ENCODE results near the gene PPP2R2D. TPM values are rescaled to one million over a fixed set of nuclear protein-coding genes. Genes with fewer than 3 reads are reported as not detected.
A peak's percentile ranks its signal among the peaks of the same experiment; 100 is the strongest.

The PPP2R2D gene
- total RNA-seq, 1 experiment from 2014 or later = 23.7 TPM

DNA sequence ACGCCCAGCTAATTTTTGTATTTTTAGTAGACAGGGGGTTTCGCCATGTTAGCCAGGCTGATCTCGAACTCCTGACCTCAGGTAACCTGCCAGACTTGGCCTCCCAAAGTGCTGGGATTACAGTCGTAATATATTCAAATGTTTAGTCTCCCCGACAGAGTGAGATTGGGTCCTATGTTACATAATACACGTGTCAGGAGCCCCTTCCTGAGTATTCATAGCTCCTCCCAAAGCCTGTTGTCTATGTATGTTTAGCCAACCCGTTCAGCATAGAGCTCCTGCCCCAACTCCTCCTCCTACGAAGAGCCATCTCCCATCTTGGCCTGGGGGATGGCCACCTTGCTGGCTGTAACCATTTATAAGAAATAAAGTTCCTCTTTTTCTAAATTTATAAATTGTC, 2.7 kb upstream of the PPP2R2D start:
- no TSS peak for BruUV-seq (replicated peaks)
- no peak for DNase-seq
- Mint-ChIP-seq H3K36me3 (ENCODE audit: insufficient read depth, unreplicated experiment) (peaks cover 22% of the 10 kb centered on the region), H3K9me3 (ENCODE audit: low read depth, unreplicated experiment) (no peaks in the 10 kb centered on the region), H3K27me3 (ENCODE audit: unreplicated experiment) (peaks cover 34% of the 10 kb centered on the region), H3K27ac (ENCODE audit: unreplicated experiment) (no peak overlapping the region), H3K4me1 (ENCODE audit: low read depth, unreplicated experiment) (peaks cover 10% of the 10 kb centered on the region), H3K4me3 (ENCODE audit: low read depth, unreplicated experiment) (no peak overlapping the region)
- intact Hi-C loops (cut with micrococcal nuclease; ENCODE audit: unreplicated experiment) = no loop called here
- TF ChIP-seq, protein P1, sequence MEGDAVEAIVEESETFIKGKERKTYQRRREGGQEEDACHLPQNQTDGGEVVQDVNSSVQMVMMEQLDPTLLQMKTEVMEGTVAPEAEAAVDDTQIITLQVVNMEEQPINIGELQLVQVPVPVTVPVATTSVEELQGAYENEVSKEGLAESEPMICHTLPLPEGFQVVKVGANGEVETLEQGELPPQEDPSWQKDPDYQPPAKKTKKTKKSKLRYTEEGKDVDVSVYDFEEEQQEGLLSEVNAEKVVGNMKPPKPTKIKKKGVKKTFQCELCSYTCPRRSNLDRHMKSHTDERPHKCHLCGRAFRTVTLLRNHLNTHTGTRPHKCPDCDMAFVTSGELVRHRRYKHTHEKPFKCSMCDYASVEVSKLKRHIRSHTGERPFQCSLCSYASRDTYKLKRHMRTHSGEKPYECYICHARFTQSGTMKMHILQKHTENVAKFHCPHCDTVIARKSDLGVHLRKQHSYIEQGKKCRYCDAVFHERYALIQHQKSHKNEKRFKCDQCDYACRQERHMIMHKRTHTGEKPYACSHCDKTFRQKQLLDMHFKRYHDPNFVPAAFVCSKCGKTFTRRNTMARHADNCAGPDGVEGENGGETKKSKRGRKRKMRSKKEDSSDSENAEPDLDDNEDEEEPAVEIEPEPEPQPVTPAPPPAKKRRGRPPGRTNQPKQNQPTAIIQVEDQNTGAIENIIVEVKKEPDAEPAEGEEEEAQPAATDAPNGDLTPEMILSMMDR (IDR thresholded peaks at IDR 0.05; ENCODE audit: unreplicated experiment) = no peak
- CTCF ChIA-PET = no interaction called here

DNA sequence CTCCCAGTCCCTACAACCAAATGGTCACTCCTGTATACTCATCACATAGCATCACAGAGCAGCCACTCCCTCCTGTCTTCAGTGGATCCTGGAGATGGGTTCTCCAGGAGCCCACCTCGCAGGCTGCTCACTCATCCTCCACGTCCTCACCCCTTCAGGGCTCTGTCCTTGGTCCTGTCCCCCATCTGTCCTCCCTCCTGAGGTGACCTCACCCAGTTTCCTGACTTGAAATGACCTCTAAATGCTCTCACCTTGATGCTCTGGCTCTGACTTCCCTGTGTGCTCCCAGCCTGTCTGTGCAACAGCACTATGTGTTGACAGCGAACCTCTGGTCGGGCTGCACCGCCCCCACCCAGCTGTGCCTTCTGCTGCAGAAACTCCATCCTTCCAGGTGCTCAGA, 2.1 kb upstream of the PPP2R2D start:
- BruUV-seq (replicated peaks) = no TSS peak
- CTCF ChIA-PET = no interaction called here
- H3K4me1 Mint-ChIP-seq (ENCODE audit: low read depth, unreplicated experiment) = peaks cover 15% of the 10 kb centered on the region
- DNase-seq = no peak
- TF ChIP-seq, protein P1 (IDR thresholded peaks at IDR 0.05; ENCODE audit: unreplicated experiment) = no peak
- no peak overlapping the region for H3K4me3 Mint-ChIP-seq (ENCODE audit: low read depth, unreplicated experiment)
- H3K9me3 Mint-ChIP-seq (ENCODE audit: low read depth, unreplicated experiment) = no peaks in the 10 kb centered on the region
- peaks cover 22% of the 10 kb centered on the region for H3K36me3 Mint-ChIP-seq (ENCODE audit: insufficient read depth, unreplicated experiment)
- H3K27me3 Mint-ChIP-seq (ENCODE audit: unreplicated experiment) = peaks cover 28% of the 10 kb centered on the region
- no peak overlapping the region for H3K27ac Mint-ChIP-seq (ENCODE audit: unreplicated experiment)
- intact Hi-C loops (cut with micrococcal nuclease; ENCODE audit: unreplicated experiment) = no loop called here

DNA sequence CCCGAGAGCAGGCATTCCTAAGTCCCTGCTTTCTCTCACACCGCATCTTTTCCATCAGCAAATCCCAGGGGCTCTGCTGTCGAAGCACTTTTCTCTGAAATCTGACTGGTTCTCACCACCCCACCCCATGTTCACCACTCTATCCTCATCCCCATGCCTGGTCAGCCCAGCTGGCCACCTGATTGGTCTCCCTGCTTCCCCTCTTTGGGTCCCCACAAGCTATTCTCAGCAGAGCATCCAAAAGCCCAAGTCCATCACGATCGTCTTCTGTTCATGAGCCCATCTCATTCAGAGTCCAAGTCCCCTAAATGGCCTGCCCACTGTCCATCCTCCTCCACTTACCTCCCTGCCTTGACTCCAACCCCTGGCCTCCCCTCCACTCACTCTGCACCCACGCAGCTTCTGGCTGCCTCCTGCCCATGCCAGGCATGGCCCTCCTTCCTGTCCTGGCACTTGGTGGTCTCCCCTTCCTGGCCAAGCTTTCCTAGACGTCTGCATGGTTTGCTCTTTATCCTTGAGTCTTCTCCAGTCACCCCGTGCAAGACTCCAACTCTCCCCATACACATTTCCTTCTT, 1.6 kb upstream of the PPP2R2D start:
- peaks cover 22% of the 10 kb centered on the region for H3K36me3 Mint-ChIP-seq (ENCODE audit: insufficient read depth, unreplicated experiment)
- TF ChIP-seq, protein P1 (IDR thresholded peaks at IDR 0.05; ENCODE audit: unreplicated experiment) = no peak
- peak overlapping the region; percentile 79 for H3K4me3 Mint-ChIP-seq (ENCODE audit: low read depth, unreplicated experiment)
- peak overlapping the region; percentile 86 for H3K27ac Mint-ChIP-seq (ENCODE audit: unreplicated experiment)
- CTCF ChIA-PET = interaction anchor here (1.3 to 1.4 kb wide), 2 partner anchors 8 to 124 kb away, joined by 3 to 4 read pairs; no protein-coding TSS in a partner anchor
- H3K4me1 Mint-ChIP-seq (ENCODE audit: low read depth, unreplicated experiment) = peaks cover 19% of the 10 kb centered on the region
- H3K27me3 Mint-ChIP-seq (ENCODE audit: unreplicated experiment) = peaks cover 23% of the 10 kb centered on the region
- no TSS peak for BruUV-seq (replicated peaks)
- no peak for DNase-seq
- intact Hi-C loops (cut with micrococcal nuclease; ENCODE audit: unreplicated experiment) = no loop called here
- H3K9me3 Mint-ChIP-seq (ENCODE audit: low read depth, unreplicated experiment) = no peaks in the 10 kb centered on the region

DNA sequence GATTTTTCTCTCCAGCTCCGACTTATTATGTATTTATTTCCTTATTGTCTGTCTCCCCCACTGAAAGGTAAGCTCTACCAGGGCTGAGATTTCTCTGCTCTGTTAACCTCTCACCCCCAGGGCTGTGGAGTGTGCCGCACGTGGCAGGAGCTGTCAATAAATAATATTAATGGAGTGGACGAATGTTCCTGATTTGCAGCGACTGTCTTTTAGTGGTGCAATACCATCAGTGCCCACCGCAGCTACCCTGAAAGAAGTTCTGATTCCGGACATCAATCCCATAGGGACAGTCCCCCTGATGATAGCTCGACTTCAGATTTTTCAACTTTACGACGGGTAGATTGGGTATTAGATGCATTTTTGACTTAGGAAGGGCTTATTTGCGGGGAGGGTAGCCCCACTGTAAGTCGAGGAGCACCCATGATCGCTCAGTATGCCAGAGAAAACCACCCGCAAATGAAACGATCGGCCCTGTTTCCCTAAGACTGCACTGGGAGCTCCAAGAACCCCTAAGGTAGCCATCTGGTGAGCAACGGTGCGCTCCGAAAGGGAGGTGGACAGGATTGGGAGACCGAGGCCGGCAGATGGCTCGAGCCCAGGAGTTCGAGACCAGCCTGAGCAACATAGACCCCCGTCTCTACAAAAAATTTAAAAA, 986 bp upstream of the PPP2R2D start:
- Mint-ChIP-seq H3K4me1 (ENCODE audit: low read depth, unreplicated experiment) (peaks cover 19% of the 10 kb centered on the region), H3K27me3 (ENCODE audit: unreplicated experiment) (peaks cover 21% of the 10 kb centered on the region), H3K4me3 (ENCODE audit: low read depth, unreplicated experiment) (peak overlapping the region; percentile 79), H3K27ac (ENCODE audit: unreplicated experiment) (peak overlapping the region; percentile 86), H3K9me3 (ENCODE audit: low read depth, unreplicated experiment) (no peaks in the 10 kb centered on the region), H3K36me3 (ENCODE audit: insufficient read depth, unreplicated experiment) (peaks cover 22% of the 10 kb centered on the region)
- TF ChIP-seq, protein P1 (IDR thresholded peaks at IDR 0.05; ENCODE audit: unreplicated experiment) = no peak
- peak; percentile 28 for DNase-seq
- intact Hi-C loops (cut with micrococcal nuclease; ENCODE audit: unreplicated experiment) = no loop called here
- BruUV-seq (replicated peaks) = no TSS peak
- CTCF ChIA-PET = interaction anchor here (1.3 to 1.4 kb wide), 2 partner anchors 8 to 123 kb away, joined by 3 to 4 read pairs; no protein-coding TSS in a partner anchor
